DMS114 treated with DMSO at 0.1 percent for 48 hours (cell line): ENCODE measurements around the gene ZNF784.
A peak's percentile ranks its signal among the peaks of the same experiment; 100 is the strongest.

ENCODE experiments used
- DNase-seq: peaks from one replicate; lab custom pipeline; 2025; ENCODE audit not compliant: unreplicated experiment; lab: John Stamatoyannopoulos, UW

Gene ZNF784

GRCh38 chr19:55644191-55644833 lies 19.9 kb upstream of the ZNF784 start:
- DNase-seq = no peak

- DNase-seq = no peak
Measured at GRCh38 chr19:55643887-55644176, 19.5 kb upstream of the ZNF784 start.

- peak; percentile 80 for DNase-seq
Measured at GRCh38 chr19:55643003-55643886, 18.9 kb upstream of the ZNF784 start, which contains the start of gene ZNF581. Gene ZNF581, plus strand, starts transcription at chr19:55643649. Its CDS starts 923 bp downstream, at chr19:55644572.

- no peak for DNase-seq
Measured at GRCh38 chr19:55642153-55643002, 18.0 kb upstream of the ZNF784 start.

DNA sequence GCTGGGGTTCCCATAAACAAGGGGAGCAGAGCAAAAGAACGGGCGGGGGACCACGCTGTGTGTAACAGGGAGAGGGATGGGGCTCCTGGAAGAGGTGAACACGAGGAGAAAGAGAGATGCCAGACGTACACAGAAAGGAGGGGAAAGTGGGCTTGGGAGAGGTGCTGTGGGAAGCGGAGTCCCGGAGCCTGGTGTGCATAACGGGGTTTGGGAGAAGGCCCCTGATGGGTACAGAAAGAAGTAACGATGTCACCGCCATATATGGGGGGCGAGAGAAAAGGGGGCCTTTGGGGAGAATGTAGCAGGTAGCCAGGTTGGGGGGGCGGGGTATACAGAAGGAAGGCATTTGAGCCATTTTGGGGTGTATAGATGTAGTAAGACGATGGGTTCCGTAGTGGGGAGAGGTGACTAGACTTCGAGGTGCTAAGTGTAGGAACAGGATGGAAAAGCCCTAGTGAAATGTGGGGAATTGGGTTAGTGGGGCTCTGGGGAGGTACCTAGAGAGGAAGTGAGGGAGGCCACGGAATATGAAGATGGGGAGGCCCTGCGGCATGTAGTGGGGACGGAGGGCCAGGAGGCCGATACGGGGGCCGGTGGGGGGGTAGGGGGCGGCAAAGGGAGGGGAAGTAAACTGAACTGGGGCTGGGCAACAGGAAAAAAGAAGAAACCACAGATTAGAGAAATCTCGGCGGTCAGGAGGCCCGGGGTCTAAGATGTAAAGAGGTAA lies 17.2 kb upstream of the ZNF784 start:
- no peak for DNase-seq

GRCh38 chr19:55640577-55641425 lies 16.4 kb upstream of the ZNF784 start, which contains the start of gene ZNF580:
Gene ZNF580, plus strand, starts transcription at chr19:55641002. Its CDS starts 1,507 bp downstream, at chr19:55642509.
- DNase-seq = peak; percentile 77

- no peak for DNase-seq
Measured at GRCh38 chr19:55640043-55640576, 15.7 kb upstream of the ZNF784 start.

GRCh38 chr19:55638864-55639359 lies 14.5 kb upstream of the ZNF784 start:
- no peak for DNase-seq

DNA sequence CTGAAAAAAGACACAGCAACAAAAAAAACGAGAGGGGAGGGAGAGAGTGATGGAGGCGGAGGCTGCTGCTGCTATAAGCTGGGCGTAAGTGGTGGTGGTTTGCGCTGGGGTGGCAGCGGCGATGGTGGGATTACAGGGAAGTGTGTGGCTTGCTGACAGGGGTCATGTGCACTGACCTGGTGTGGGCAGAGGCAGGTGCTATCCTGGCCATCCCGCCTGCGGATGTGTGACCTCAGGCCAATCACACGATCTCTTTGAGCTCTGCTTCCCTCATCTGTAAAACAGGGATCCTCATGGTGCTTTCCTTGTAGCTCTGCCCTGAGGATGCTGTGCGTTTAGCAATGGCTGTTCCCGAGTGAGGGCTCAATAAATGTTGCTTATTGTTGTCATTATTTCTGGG lies 13.2 kb upstream of the ZNF784 start:
- DNase-seq = no peak

- DNase-seq = no peak
Measured at GRCh38 chr19:55636723-55637122, 12.4 kb upstream of the ZNF784 start.

DNA sequence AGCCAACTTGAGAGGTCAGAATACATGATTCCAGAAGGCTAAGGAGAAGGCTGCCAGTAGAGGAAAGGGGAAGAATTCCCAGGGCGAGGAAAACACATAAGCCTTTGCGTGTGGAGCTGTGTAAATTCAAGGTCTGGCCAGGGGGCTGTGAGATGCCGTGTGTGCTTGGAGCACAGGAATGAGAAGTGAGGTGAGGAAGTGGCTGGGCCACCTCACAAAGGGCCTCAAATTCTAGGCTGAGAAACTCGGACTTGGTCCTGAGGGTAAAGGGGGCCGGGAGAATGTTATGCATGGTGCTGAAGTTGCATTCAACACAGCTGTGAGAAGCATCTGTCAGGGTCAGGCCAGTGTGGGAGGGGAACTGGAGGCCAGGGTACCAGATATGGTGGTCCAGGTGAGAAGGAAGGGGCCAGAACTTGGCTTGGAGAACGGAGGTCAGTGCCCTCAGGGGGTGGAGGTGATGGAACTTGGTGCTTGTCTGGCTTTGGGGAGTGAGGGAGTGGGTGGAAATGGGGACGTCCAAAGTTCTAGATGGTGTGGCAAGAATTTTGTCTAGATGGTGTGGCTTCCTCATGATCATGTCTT lies 11.6 kb upstream of the ZNF784 start:
- DNase-seq = no peak

- DNase-seq = no peak
Measured at GRCh38 chr19:55635334-55635717, 11.0 kb upstream of the ZNF784 start.

DNA sequence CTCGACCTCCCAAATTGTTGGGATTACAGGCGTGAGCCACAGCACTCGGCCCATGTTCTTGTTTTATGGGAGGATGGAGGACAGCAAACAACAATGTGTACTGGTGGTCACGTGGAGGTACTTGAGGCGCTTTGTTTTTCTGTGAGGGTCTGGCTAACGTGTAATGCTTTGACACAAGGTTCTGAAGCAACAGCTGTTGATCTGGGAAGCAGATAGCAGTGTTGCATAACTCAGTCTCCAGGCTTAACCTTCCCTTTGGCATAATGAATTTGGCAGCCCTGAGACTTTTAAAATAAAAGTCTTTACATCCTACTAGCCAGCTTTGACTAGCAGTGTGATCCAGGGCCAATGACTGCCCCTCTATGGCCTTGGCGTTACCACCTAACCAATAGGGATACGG lies 9.5 kb upstream of the ZNF784 start:
- no peak for DNase-seq

DNA sequence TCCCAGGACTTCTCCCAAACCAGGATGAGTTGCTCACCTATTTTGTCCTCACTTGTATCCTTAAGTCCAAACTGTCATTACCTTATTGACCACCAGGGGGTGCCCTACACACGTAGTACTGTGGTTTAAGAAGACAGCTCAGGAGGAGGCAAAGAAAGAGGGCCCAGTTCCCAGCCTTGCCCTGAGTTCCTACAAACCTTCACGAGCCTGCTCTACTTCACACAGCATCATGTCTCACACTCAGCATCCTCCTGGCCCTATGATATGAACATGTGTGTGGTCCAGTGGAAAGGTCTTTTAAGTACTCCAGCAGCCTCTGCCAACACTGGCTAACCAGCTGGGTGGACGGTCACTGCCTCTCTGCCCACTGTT lies 8.1 kb upstream of the ZNF784 start:
- DNase-seq = peak; percentile 92

DNA sequence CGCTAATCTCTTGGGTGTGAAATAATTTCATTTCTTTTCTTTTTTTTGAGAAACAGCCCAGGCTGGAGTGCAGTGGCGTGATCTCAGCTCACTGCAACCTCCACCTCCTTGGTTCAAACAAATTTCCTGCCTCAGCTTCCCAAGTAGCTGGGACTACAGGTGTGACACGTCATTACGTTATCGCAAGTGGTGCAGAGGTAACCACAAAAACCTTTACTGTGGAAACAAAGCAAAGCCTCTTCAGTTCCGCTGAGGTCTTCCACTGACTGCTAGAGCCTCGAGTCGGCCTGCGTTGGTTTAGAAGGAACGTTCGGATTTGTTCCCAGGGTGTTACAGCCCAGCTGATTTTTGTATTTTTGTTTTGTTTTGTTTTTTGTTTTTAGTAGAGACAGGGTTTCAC lies 2.0 kb upstream of the ZNF784 start:
- DNase-seq = no peak

DNA sequence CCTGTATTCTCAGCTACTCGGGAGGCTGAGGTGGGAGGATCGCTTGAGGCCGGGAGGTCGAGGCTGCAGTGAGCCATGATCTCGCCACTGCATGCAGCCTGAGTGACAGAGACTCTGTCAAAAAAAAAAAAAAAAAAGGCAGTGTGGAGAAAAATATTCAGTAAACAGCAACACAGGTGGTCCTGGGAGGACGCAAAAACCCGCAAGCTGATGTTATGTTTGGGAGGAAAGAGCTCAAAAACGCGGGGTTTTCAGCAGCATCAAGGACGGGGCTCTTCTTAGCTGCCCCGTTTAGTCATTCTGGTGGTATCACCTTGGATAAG lies 599 bp upstream of the ZNF784 start:
- no peak for DNase-seq

GRCh38 chr19:55623561-55623960 lies 805 bp downstream of the ZNF784 start:
- DNase-seq = no peak

DNA sequence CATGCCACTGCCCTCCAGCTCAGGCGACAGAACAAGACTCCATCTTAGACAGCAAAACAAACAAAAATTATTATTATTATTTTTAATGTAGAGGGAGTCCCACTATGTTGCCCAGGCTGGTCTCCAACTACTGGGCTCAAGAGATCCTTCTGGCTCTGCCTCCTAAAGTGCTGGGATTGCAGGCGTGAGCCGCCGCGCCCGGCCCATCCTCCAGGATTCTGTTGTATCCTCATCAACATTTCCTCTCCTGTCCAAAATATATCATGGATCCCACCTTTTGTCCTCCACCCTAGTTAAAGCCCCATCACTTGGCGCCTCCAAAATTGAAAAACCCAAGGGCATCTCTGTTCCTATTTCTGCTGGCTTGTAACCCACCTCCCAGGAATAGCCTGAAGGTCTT lies 1.2 kb downstream of the ZNF784 start:
- DNase-seq = no peak

DNA sequence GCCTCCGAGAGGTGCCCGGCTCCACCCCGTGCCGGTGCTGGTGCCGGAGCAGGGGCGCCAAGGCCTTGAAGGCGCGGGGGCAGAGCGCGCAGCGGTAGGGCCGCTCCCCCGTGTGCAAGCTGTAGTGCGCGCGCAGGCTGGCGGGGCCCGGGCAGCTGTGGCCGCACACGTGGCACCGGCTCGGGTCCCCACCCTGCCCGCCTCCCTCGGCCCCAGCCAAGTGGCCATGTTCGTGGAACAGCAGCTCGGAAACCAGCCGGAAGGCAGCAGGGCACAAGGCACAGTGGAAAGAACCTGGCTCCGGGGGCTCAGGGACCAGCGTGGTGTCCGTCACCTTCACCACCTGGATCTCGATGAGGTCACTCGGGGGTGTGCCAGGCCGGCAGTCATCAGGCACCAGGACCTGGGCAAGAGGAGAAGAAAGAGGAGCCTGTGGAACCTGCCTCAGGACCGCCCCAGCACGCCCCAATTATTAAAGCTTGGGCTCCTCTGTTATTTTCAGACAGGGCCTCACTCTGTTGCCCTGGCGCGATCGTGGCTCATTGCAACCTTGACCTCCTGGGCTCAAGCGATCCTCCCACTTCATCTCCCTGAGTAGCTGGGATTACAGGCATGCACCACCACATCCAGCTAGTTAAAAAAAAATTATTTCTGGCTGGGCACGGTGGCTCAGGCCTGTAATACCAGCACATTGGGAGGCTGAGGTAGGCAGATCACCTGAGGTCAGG lies 2.0 kb downstream of the ZNF784 start:
- DNase-seq = no peak
